ENCODE results near the gene MSL2.
"Not testable (repeated sequence)": the region's sequence is repeated elsewhere in the genome, so short reads cannot be mapped to it uniquely, and the experiment has no call there.

The MSL2 gene

GRCh38 chr3:136173939-136174490, 22.1 kb downstream of the MSL2 start:
- Histone ChIP-seq H3K27me3 (ENCODE audit: control insufficient read depth, insufficient read depth, low read length, poor library complexity, severe bottlenecking) (no peaks in the 10 kb centered on the region), H3K9me3 (ENCODE audit: control insufficient read depth, low read length) (no peaks in the 10 kb centered on the region), H3K4me1 (ENCODE audit: control insufficient read depth, insufficient read depth, low read length) (no peaks in the 10 kb centered on the region), H3K4me3 (ENCODE audit: insufficient read depth, low read depth, low read length) (no peak overlapping the region), H3K36me3 (ENCODE audit: control insufficient read depth, insufficient read depth, low read length) (no peaks in the 10 kb centered on the region), H3K27ac (ENCODE audit: insufficient read depth, low read depth, low read length, poor library complexity, severe bottlenecking) (no peak overlapping the region)

- H3K27ac ChIP-seq (ENCODE audit: insufficient read depth, low read depth, low read length, poor library complexity, severe bottlenecking) = no peak overlapping the region
Measured at GRCh38 chr3:136171097-136171542, 25.0 kb downstream of the MSL2 start.

GRCh38 chr3:136168236-136168635, 27.9 kb downstream of the MSL2 start:
- not testable (repeated sequence) for H3K4me1 ChIP-seq (ENCODE audit: control insufficient read depth, insufficient read depth, low read length); H3K4me3 ChIP-seq (ENCODE audit: insufficient read depth, low read depth, low read length); H3K27ac ChIP-seq (ENCODE audit: insufficient read depth, low read depth, low read length, poor library complexity, severe bottlenecking); H3K27me3 ChIP-seq (ENCODE audit: control insufficient read depth, insufficient read depth, low read length, poor library complexity, severe bottlenecking); H3K9me3 ChIP-seq (ENCODE audit: control insufficient read depth, low read length); H3K36me3 ChIP-seq (ENCODE audit: control insufficient read depth, insufficient read depth, low read length)
- 85 to 91% methylated on average over 2 to 4 of the region's 4 CpGs for WGBS, 2 experiments

More at GRCh38 chr3:136171097-136171542, 25.0 kb downstream of the MSL2 start:
- WGBS, 2 experiments = 92 to 93% methylated on average over 1 of the region's 1 CpG
- H3K36me3 ChIP-seq (ENCODE audit: control insufficient read depth, insufficient read depth, low read length) = no peaks in the 10 kb centered on the region
- H3K27me3 ChIP-seq (ENCODE audit: control insufficient read depth, insufficient read depth, low read length, poor library complexity, severe bottlenecking) = no peaks in the 10 kb centered on the region
- no peaks in the 10 kb centered on the region for H3K4me1 ChIP-seq (ENCODE audit: control insufficient read depth, insufficient read depth, low read length)
- H3K4me3 ChIP-seq (ENCODE audit: insufficient read depth, low read depth, low read length) = no peak overlapping the region
- H3K9me3 ChIP-seq (ENCODE audit: control insufficient read depth, low read length) = no peaks in the 10 kb centered on the region

GRCh38 chr3:136166507-136166906, 29.6 kb downstream of the MSL2 start:
- Histone ChIP-seq H3K4me1 (ENCODE audit: control insufficient read depth, insufficient read depth, low read length) (no peaks in the 10 kb centered on the region), H3K36me3 (ENCODE audit: control insufficient read depth, insufficient read depth, low read length) (no peaks in the 10 kb centered on the region), H3K4me3 (ENCODE audit: insufficient read depth, low read depth, low read length) (no peak overlapping the region), H3K27ac (ENCODE audit: insufficient read depth, low read depth, low read length, poor library complexity, severe bottlenecking) (no peak overlapping the region), H3K9me3 (ENCODE audit: control insufficient read depth, low read length) (no peaks in the 10 kb centered on the region), H3K27me3 (ENCODE audit: control insufficient read depth, insufficient read depth, low read length, poor library complexity, severe bottlenecking) (no peaks in the 10 kb centered on the region)
- 92% methylated on average over 3 of the region's 3 CpGs for WGBS, 2 experiments

- not testable (repeated sequence) for H3K4me3 ChIP-seq (ENCODE audit: insufficient read depth, low read depth, low read length); H3K27me3 ChIP-seq (ENCODE audit: control insufficient read depth, insufficient read depth, low read length, poor library complexity, severe bottlenecking); H3K4me1 ChIP-seq (ENCODE audit: control insufficient read depth, insufficient read depth, low read length); H3K27ac ChIP-seq (ENCODE audit: insufficient read depth, low read depth, low read length, poor library complexity, severe bottlenecking); H3K36me3 ChIP-seq (ENCODE audit: control insufficient read depth, insufficient read depth, low read length); H3K9me3 ChIP-seq (ENCODE audit: control insufficient read depth, low read length)
Measured at GRCh38 chr3:136163607-136164006, 32.5 kb downstream of the MSL2 start.

- 95 to 96% methylated on average over 7 of the region's 7 CpGs for WGBS, 2 experiments
- H3K27ac ChIP-seq (ENCODE audit: insufficient read depth, low read depth, low read length, poor library complexity, severe bottlenecking) = no peak overlapping the region
- H3K4me1 ChIP-seq (ENCODE audit: control insufficient read depth, insufficient read depth, low read length) = no peaks in the 10 kb centered on the region
- H3K4me3 ChIP-seq (ENCODE audit: insufficient read depth, low read depth, low read length) = no peak overlapping the region
- H3K27me3 ChIP-seq (ENCODE audit: control insufficient read depth, insufficient read depth, low read length, poor library complexity, severe bottlenecking) = no peaks in the 10 kb centered on the region
- no peaks in the 10 kb centered on the region for H3K36me3 ChIP-seq (ENCODE audit: control insufficient read depth, insufficient read depth, low read length)
- no peaks in the 10 kb centered on the region for H3K9me3 ChIP-seq (ENCODE audit: control insufficient read depth, low read length)
Measured at GRCh38 chr3:136162322-136162721, 33.8 kb downstream of the MSL2 start.

- Histone ChIP-seq H3K9me3 (ENCODE audit: control insufficient read depth, low read length) (no peaks in the 10 kb centered on the region), H3K27me3 (ENCODE audit: control insufficient read depth, insufficient read depth, low read length, poor library complexity, severe bottlenecking) (no peaks in the 10 kb centered on the region), H3K4me1 (ENCODE audit: control insufficient read depth, insufficient read depth, low read length) (no peaks in the 10 kb centered on the region), H3K4me3 (ENCODE audit: insufficient read depth, low read depth, low read length) (no peak overlapping the region), H3K27ac (ENCODE audit: insufficient read depth, low read depth, low read length, poor library complexity, severe bottlenecking) (no peak overlapping the region), H3K36me3 (ENCODE audit: control insufficient read depth, insufficient read depth, low read length) (no peaks in the 10 kb centered on the region)
Measured at GRCh38 chr3:136161516-136161915, 34.6 kb downstream of the MSL2 start.

- Histone ChIP-seq H3K9me3 (ENCODE audit: control insufficient read depth, low read length) (no peaks in the 10 kb centered on the region), H3K36me3 (ENCODE audit: control insufficient read depth, insufficient read depth, low read length) (peaks cover 4% of the 10 kb centered on the region)
Measured at GRCh38 chr3:136152963-136153362, 43.2 kb downstream of the MSL2 start.

GRCh38 chr3:136152176-136152843, 43.8 kb downstream of the MSL2 start:
- 89 to 99% methylated on average over 2 to 4 of the region's 4 CpGs for WGBS, 2 experiments
- H3K36me3 ChIP-seq (ENCODE audit: control insufficient read depth, insufficient read depth, low read length) = peaks cover 4% of the 10 kb centered on the region

More at GRCh38 chr3:136152963-136153362, 43.2 kb downstream of the MSL2 start:
- Histone ChIP-seq H3K27ac (ENCODE audit: insufficient read depth, low read depth, low read length, poor library complexity, severe bottlenecking) (no peak overlapping the region), H3K4me3 (ENCODE audit: insufficient read depth, low read depth, low read length) (no peak overlapping the region), H3K27me3 (ENCODE audit: control insufficient read depth, insufficient read depth, low read length, poor library complexity, severe bottlenecking) (no peaks in the 10 kb centered on the region), H3K4me1 (ENCODE audit: control insufficient read depth, insufficient read depth, low read length) (no peaks in the 10 kb centered on the region)
- WGBS, 2 experiments = 88 to 95% methylated on average over 4 of the region's 4 CpGs

GRCh38 chr3:136151219-136151618, 44.9 kb downstream of the MSL2 start:
- Histone ChIP-seq H3K27ac (ENCODE audit: insufficient read depth, low read depth, low read length, poor library complexity, severe bottlenecking) (no peak overlapping the region), H3K4me3 (ENCODE audit: insufficient read depth, low read depth, low read length) (no peak overlapping the region), H3K36me3 (ENCODE audit: control insufficient read depth, insufficient read depth, low read length) (peaks cover 4% of the 10 kb centered on the region), H3K27me3 (ENCODE audit: control insufficient read depth, insufficient read depth, low read length, poor library complexity, severe bottlenecking) (no peaks in the 10 kb centered on the region), H3K4me1 (ENCODE audit: control insufficient read depth, insufficient read depth, low read length) (no peaks in the 10 kb centered on the region), H3K9me3 (ENCODE audit: control insufficient read depth, low read length) (no peaks in the 10 kb centered on the region)
- 95 to 96% methylated on average over 10 of the region's 10 CpGs for WGBS, 2 experiments

More at GRCh38 chr3:136152176-136152843, 43.8 kb downstream of the MSL2 start:
- no peaks in the 10 kb centered on the region for H3K4me1 ChIP-seq (ENCODE audit: control insufficient read depth, insufficient read depth, low read length)
- no peaks in the 10 kb centered on the region for H3K9me3 ChIP-seq (ENCODE audit: control insufficient read depth, low read length)
- H3K27me3 ChIP-seq (ENCODE audit: control insufficient read depth, insufficient read depth, low read length, poor library complexity, severe bottlenecking) = no peaks in the 10 kb centered on the region
- H3K27ac ChIP-seq (ENCODE audit: insufficient read depth, low read depth, low read length, poor library complexity, severe bottlenecking) = no peak overlapping the region
- no peak overlapping the region for H3K4me3 ChIP-seq (ENCODE audit: insufficient read depth, low read depth, low read length)

Measured in ectodermal cell (in vitro differentiated cells).